Stimulated activated CD4-positive, alpha-beta T cell treated with anti-CD3 and anti-CD28 coated beads, TNF-alpha, amount 100 ng/mL, for 4 hours (primary cell): Measurements from ENCODE around the gene CCPG1.

Experiments
- DNase-seq, 3 experiments: peaks; one replicate each; pipeline ENCODE4 v3.0.0-alpha.2; 2020; ENCODE audit warnings: low read depth in 3 of 3

CCPG1 gene

GRCh38 chr15:55319537-55320237 is 88.5 kb downstream of the CCPG1 start:
- DNase-seq, result no peak

- peak; percentile 48 to 60 (median 59) for DNase-seq
These were observed 89.3 kb downstream of the CCPG1 start, which contains the start of the genes PIGB and PIGBOS1 for GRCh38 chr15:55318588-55319494. PIGB (plus strand) TSS chr15:55319222; CDS start chr15:55319251, 29 bp downstream. PIGBOS1 (minus strand) TSS chr15:55319123; CDS start chr15:55317792, 1,331 bp downstream.
